ENCODE results near the gene PRRX1.

The PRRX1 gene

DNA sequence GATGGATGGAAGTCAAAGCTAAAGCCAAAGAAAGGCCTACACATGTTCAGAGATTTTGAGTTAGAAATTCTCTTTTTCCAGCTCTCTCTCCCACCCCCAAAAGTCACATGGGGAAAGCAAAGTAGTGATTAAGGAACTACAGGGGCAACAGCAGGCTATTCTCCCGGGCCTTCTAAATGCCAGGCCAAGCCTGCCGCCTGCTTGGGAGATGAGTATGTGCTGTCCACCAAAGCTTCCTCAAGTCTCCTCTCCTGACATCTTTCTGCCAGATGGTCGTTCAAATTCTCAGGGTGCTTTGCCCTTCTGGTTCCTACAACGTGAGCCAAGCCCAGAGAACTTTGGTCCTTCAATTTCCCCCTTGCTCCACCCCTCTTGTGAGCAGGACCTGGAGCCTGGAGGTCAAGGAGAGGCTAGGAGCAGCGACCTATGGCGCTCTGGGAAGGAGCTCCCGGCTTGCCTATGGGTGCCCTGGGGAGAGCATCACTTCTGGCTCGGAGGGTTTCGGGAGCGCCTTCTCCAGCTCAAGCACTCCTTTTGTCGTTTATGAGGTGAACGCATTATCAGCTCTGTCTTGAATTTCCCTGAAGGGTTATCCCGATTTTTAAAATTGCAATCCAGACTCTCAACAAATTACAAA lies 4.4 kb upstream of the PRRX1 start:
- no peak for TF ChIP-seq JUND (IDR thresholded peaks at IDR 0.05; ENCODE audit: low read depth)
- DNase-seq (ENCODE audit: low read depth in 1 of 2, low spot score in 1 of 2): no peak
- in situ Hi-C loops (cut with HindIII; ENCODE audit: low pct_unique_long_range_greater_than_20kb, low sequenced_read_pairs): no loop called here

DNA sequence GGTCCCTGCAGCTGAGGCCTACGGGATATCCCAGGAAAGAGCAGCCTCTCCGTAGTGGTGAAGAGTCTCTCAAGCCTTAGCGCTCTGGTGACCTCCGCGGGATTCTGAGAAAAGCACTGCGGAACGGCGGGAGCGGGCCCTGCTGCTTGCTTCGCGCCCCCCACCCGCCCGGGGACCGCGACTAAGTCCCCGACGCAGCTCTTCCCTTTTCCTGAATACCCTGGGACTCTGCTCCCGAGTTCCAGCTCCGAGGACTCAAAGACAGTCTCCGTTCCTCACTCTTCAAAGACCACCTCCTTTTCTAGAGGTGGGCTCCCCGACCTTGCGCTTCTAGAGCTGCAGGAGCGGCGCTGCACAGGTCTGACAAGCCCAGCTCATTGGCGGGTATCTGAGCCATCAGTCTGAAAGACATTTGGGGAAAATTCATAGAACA lies 3.6 kb upstream of the PRRX1 start:
- no peak for TF ChIP-seq JUND (IDR thresholded peaks at IDR 0.05; ENCODE audit: low read depth)
- DNase-seq (ENCODE audit: low read depth in 1 of 2, low spot score in 1 of 2): no peak
- in situ Hi-C loops (cut with HindIII; ENCODE audit: low pct_unique_long_range_greater_than_20kb, low sequenced_read_pairs): no loop called here

DNA sequence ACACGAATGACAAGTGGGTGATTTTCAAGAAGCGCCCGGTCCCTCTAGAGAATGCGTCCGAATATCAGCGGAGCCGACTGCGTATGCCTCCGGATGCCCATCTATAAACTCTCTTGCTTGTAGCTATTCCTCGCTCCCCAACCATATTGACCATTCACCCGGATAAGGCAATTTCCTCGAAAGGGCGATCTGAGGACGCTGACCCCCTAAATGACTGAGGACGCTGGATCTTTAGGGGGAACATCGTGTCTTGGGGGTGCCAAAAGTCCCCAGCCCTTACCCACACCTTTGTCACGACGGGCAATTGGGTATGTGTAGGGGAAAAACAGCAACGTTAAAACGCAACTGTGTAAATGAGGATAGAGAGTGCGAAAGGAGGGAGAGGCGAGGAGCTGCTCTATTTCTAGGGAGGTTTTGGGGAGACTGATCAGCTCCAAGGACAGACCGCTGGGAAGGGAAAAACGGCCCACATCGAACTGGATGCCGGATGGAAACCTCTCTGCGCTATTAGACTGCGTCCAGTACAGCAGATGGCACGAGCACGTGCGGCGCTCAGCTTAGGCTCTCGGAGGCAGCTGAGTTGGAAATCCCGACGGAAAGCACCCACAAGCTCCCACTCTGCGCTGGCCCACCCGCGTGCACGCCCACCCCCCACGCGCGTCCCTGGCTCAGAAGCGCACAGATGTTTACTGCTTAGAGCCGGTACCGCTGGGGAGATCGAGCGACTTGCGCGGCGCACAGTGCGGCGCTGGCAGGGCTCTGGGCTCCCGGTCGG lies 2.9 kb upstream of the PRRX1 start:
- no peak for TF ChIP-seq JUND (IDR thresholded peaks at IDR 0.05; ENCODE audit: low read depth)
- in situ Hi-C loops (cut with HindIII; ENCODE audit: low pct_unique_long_range_greater_than_20kb, low sequenced_read_pairs): no loop called here
- no peak for DNase-seq (ENCODE audit: low read depth in 1 of 2, low spot score in 1 of 2)

DNA sequence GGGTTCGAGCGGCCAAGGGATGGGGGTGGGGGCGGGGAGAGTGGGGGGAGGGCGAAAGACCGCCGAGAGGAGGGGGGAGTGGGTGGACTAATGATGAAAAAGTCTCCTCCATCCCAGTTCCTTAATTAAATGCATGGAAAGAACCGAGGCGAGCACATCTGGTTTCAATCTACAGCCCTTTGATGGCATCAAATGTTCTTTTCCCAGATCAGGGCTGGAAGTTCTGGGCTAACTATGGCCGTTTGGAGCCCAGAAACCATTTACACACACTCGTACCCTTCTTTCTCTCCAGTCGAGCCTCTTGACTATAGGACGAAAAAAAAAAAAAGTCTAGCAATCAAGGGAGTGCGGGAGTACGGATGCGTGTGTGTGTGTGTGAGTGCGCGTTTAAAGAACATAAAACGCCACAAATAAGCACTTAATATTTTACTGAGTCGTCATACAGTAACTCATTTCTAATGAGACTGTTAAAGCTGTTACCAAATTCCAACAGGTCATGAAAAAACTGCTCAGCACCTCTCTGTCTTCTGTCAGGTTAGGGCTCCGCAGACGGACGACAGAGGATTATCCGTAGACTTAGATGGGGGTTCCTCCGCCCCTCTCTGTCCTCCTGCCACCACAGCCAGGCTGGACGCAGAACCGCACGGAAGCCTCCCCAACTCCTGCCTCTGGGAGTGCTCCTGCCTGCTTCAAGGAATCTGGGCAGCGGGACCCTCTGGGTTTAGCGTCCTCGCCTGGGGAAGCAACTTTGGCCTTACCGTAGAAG lies 2.1 kb upstream of the PRRX1 start:
- DNase-seq (ENCODE audit: low read depth in 1 of 2, low spot score in 1 of 2): no peak
- in situ Hi-C loops (cut with HindIII; ENCODE audit: low pct_unique_long_range_greater_than_20kb, low sequenced_read_pairs): no loop called here
- no peak for TF ChIP-seq JUND (IDR thresholded peaks at IDR 0.05; ENCODE audit: low read depth)

DNA sequence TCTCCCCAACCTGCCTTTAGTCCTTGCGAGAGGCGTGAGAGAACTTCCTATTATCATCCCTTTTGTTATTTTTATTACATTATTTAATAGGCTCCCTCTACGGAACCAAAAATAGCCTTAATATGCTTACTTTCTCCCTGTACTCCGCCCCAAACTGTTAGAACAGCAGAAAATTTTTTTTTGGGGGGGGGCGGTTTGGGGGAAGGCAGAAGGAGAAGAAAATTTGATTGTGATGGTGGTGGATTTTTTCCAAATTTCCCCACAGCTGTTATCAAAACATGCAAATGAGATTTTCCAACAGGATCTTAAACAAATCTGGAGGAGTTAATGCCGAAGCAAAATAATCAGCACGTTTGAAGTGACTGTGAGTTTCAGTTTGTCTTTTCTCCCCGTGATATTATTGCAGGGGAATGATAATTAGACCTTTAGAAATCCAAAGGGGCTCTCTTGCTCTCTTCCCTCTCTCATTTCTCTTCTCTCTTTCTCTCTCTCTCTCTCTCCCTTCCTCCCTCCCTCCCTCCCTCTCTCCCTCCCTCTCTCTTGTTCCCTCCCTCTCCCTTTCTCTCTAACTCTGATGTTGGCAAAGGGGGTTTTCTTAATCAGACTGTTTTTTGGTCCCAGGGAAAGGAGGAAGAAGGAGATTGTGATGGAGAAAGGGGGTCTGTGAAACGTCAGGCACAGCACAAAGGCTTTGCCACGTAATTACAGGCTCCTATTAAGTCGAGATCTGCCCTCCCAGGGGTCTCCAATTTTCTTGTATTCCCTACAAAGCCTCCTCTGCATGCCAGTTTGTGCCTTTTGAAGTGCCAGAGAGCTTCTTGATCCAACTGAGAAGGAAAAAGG lies 1.1 kb upstream of the PRRX1 start:
- in situ Hi-C loops (cut with HindIII; ENCODE audit: low pct_unique_long_range_greater_than_20kb, low sequenced_read_pairs): no loop called here
- DNase-seq (ENCODE audit: low read depth in 1 of 2, low spot score in 1 of 2): no peak
- no peak for TF ChIP-seq JUND (IDR thresholded peaks at IDR 0.05; ENCODE audit: low read depth)

DNA sequence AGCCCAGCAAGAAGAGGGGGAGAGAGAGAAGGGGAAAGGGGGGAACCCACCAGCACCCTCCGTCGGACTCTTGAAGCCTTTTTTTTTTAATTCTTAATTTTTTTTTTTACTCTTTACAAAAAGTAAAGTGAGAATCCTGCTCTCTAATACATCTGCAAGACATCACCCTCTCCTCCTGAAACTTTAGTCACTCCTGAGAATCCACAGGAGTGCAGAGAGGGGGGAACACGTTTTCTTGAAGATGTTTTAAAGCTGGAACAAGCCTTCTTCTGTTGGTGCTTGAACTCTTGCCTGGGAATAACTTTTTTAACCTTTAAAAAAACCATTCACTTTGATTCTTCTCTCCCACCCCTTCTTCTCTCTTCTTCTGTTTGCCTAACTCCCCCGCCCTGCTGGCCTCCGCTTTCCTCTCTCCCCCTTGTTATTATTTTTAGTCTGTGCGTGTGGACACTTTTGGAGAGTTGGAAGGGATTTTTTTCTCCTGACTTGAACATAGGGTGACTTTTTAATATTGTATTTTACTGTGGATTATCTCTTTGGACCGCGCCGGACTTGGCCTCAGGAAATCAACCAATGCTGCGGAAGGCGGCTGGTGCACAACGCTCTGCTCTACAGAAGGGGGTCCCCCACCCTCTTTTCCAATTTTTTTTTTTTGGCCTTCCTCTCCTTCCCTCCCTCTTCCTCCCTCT lies 383 bp upstream of the PRRX1 start:
- no peak for DNase-seq (ENCODE audit: low read depth in 1 of 2, low spot score in 1 of 2)
- no peak for TF ChIP-seq JUND (IDR thresholded peaks at IDR 0.05; ENCODE audit: low read depth)
- in situ Hi-C loops (cut with HindIII; ENCODE audit: low pct_unique_long_range_greater_than_20kb, low sequenced_read_pairs): no loop called here

DNA sequence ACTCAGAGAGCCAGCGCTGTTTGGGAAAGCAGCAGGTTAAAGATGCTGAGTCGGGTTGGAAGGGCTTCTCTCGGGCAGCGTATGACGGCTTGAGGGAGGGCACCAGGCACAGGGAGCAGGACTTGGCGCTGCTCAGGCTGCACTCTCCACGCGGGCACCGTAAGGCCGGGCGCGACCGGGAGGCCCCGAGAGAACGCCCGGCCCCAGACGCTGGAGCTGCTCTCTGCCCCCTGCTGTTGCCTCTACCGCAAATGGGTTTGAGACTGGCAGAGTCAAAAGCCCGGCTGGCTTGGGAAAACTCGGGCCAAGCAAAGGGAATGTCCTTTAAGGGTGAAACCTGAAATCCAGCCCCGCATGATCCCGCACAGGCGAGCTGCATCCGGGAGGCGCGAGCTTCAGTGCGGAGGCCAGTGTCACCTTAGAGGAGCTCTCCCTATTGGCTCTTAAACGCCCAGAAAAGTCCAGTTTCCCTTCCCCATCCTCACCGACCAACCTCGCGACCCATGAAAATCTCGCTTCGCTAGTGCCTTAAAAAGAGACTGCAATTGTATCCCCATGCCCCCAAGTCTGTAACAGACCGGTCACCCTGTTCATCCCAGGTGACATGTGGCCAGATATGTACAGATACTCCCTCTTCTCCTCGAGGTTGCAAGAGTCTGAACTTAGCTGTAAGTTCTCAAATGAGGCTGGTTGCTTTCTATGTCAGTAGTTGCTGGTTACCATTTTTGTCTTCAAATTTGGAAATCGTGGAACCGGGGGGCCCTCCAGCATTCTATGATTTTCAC lies 1.1 kb downstream of the PRRX1 start:
- TF ChIP-seq JUND (IDR thresholded peaks at IDR 0.05; ENCODE audit: low read depth): no peak
- in situ Hi-C loops (cut with HindIII; ENCODE audit: low pct_unique_long_range_greater_than_20kb, low sequenced_read_pairs): no loop called here
- no peak for DNase-seq (ENCODE audit: low read depth in 1 of 2, low spot score in 1 of 2)

DNA sequence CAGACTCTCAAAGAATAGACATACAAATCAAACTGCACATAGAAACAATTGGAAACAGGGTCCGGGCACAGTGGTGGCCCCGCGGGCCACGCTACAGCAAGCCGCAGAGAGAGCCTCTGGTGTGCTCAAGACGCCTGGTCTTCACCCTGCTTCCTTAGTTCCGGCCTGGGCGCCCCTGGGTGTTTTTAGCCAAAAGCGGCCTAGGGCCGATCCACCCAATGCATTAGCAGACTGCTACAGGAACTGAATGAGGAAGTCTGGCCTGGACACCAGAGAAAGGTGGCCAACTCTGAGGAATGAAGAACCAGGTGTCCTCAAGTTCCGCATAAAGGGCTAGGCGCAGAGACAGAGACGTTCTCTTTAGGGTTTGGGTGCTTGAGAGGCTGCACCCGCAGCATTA lies 1.7 kb downstream of the PRRX1 start:
- DNase-seq (ENCODE audit: low read depth in 1 of 2, low spot score in 1 of 2): no peak
- in situ Hi-C loops (cut with HindIII; ENCODE audit: low pct_unique_long_range_greater_than_20kb, low sequenced_read_pairs): no loop called here
- no peak for TF ChIP-seq JUND (IDR thresholded peaks at IDR 0.05; ENCODE audit: low read depth)

DNA sequence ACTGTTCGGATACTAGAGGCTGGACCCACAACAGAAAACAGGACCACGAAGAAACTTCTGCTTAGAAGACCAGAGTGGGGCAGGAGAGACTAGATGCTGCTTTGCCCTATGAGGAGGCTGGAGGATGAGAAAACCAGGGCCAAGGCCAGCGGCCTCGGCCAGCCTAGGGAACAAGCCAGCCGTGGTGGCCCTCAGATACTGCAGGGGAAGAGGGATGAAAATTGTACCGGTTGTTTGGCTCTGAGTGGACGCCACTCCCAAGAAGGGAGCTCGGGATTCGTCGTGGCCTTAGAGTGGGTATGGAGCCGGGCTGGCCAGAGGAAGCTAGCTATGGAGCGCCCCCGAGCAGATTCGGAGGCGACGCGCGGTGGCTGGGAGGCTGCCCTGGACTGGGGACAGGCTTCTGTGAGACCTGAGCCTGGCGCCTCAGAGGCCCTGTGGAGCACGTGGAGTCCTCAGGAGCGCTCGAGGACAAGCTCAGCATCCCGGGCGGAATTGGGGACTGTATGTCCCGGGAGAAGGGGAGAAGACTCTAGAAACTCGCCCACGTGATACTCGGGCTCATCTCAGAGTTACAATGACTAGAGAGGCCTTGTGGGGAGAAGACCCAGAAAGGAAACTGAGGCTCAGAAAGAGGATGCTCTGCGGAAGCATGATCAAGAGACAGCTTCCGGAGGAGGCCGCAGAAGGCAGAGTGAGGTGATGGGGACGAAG lies 2.8 kb downstream of the PRRX1 start:
- in situ Hi-C loops (cut with HindIII; ENCODE audit: low pct_unique_long_range_greater_than_20kb, low sequenced_read_pairs): no loop called here
- TF ChIP-seq JUND (IDR thresholded peaks at IDR 0.05; ENCODE audit: low read depth): no peak
- no peak for DNase-seq (ENCODE audit: low read depth in 1 of 2, low spot score in 1 of 2)

DNA sequence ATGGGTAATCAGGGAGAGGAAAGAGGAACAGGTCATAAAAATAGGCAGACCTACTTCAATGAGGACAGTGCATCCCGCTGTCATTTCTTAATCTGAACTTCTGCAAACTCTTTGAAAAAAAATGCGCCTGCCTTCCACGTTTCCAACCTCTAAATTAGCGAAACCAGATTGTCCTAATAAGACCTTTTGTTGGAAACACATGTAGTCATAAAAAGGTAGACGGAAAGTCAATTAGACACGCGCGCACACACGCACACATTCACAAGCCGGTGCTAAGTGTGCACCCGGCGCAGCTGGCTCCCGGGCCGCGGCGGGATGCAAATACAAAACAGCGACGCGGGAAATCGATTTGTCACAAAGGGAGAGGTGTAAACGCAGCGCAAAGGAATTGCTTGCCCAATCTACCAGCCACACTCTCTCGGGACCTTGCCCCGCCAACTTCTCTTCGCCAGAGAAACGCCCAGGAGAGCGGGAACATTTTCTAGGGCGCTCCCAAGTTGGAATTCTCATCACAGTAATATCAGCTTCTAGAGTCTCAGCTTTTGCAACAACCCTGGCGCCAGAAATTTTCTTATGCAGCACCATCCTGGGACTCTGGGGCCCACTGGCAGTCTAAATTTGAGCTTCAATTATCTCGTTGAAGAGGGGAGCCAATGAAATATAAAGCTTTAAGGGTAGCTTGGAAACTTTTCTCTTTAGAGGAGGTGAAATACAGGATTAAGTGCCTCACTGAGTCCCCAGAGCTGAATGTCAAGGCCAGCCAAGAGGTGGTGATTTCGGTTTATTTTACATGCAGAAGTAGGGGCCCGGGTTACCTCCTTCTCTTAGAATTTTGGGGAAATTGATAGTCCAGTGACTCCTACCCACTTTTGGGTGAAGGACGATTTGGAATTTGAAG lies 4.5 kb downstream of the PRRX1 start:
- in situ Hi-C loops (cut with HindIII; ENCODE audit: low pct_unique_long_range_greater_than_20kb, low sequenced_read_pairs): no loop called here
- no peak for TF ChIP-seq JUND (IDR thresholded peaks at IDR 0.05; ENCODE audit: low read depth)
- DNase-seq (ENCODE audit: low read depth in 1 of 2, low spot score in 1 of 2): no peak
